ENCODE results near the gene LRRC3C.
A peak's percentile ranks its signal among the peaks of the same experiment; 100 is the strongest.

Gene LRRC3C

DNA sequence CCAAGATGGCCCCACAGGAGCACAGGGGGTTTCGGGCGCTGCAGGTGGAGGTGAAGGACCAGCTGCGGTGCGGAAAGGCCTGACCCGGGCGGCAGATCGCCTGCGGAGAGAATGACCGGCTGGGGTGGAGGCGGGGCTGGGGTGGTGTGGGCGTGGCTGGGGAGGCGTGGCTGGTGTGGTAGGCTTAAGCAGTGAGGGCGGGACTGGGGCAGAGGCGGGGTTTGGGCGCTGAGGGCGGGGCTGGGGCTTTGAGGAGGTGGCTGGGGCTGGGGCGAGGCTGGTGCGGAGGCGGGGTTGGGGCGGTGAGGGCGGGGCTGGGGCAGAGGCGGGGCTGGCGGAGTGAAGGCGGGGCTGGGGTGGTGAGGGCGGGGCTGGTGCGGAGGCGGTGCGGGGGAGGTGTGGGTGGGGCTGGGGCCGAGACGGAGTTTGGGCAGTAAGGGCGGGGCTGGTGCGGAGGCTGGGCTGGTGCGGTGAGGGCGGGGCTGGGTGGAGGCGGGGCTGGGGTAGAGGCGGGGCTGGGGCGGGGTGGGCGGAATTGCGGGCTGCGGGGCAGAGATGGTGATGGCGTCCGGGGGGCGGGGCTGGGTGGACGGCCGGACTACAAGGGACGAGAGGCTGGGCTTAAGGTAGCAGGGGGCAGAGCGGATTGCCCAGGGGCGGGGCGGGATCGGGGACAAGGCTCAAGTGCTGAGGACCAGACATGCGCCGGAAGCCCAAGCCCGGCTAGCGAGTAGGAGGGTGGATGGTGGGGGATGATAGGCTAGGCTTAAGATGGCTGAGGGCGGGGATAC lies 25.3 kb downstream of the LRRC3C start:
- Histone ChIP-seq H3K79me2 (ENCODE audit: insufficient read depth, low read length) (no peaks in the 10 kb centered on the region), H3K27ac (ENCODE audit: low read depth, low read length) (no peak overlapping the region), H3K4me3 (ENCODE audit: insufficient read depth, low read length, poor library complexity, severe bottlenecking) (peak overlapping the region; percentile 45), H3K27me3 (ENCODE audit: low read length) (no peaks in the 10 kb centered on the region), H3F3A (ENCODE audit: insufficient read depth) (no peaks in the 10 kb centered on the region; the same call in 1 of the 2 replicates), H3K9me2 (replicated peaks; ENCODE audit: insufficient read depth, low read length) (no peaks in the 10 kb centered on the region), H3K4me2 (ENCODE audit: low read depth, low read length, poor library complexity, severe bottlenecking) (peak overlapping the region; percentile 61), H4K20me1 (ENCODE audit: low read depth, low read length) (no peaks in the 10 kb centered on the region), H2AFZ (ENCODE audit: low read depth, low read length, severe bottlenecking) (peak overlapping the region; percentile 52), H3K9me3 (ENCODE audit: insufficient read depth, low read length) (no peaks in the 10 kb centered on the region), H3K9ac (ENCODE audit: low read length) (peak overlapping the region; percentile 37), H3K36me3 (ENCODE audit: low read length) (no peaks in the 10 kb centered on the region)
- no peak for TF ChIP-seq EZH2phosphoT487 (conservative IDR thresholded peaks at IDR 0.05; ENCODE audit: low read length)
- TF ChIP-seq CTCF (IDR thresholded peaks at IDR 0.05; ENCODE audit: insufficient read depth, low read length, poor library complexity, severe bottlenecking): no peak

DNA sequence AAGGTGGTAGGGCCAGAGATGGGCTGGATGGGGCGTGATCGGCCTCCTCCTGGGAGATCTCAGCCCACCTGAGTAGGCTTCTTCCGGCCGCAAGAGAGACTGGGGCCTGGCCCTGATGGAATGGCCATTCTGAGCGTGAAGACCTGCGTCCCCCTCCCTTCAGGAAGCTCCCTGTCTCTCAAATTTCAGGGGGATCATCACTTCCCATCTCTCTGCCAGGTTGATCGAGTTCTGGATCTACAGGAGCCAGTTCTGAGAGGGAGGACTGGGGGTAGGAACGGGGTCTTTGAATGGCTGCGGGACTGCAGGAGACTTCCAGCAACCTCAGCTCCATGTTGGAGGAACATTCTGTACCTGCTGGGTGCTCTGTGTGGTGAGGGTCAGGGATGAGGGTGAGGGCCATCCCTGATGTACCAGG lies 25.9 kb downstream of the LRRC3C start:
- H4K20me1 ChIP-seq (ENCODE audit: low read depth, low read length): no peaks in the 10 kb centered on the region
- H2AFZ ChIP-seq (ENCODE audit: low read depth, low read length, severe bottlenecking): peak overlapping the region; percentile 52
- H3K4me2 ChIP-seq (ENCODE audit: low read depth, low read length, poor library complexity, severe bottlenecking): peak overlapping the region; percentile 61
- H3K27ac ChIP-seq (ENCODE audit: low read depth, low read length): no peak overlapping the region
- H3F3A ChIP-seq (ENCODE audit: insufficient read depth): no peaks in the 10 kb centered on the region; the same call in 1 of the 2 replicates
- no peaks in the 10 kb centered on the region for H3K79me2 ChIP-seq (ENCODE audit: insufficient read depth, low read length)
- no peak for TF ChIP-seq CTCF (IDR thresholded peaks at IDR 0.05; ENCODE audit: insufficient read depth, low read length, poor library complexity, severe bottlenecking)
- peak overlapping the region; percentile 37 for H3K9ac ChIP-seq (ENCODE audit: low read length)
- H3K9me3 ChIP-seq (ENCODE audit: insufficient read depth, low read length): no peaks in the 10 kb centered on the region
- H3K27me3 ChIP-seq (ENCODE audit: low read length): no peaks in the 10 kb centered on the region
- peak overlapping the region; percentile 45 for H3K4me3 ChIP-seq (ENCODE audit: insufficient read depth, low read length, poor library complexity, severe bottlenecking)
- H3K36me3 ChIP-seq (ENCODE audit: low read length): no peaks in the 10 kb centered on the region
- H3K9me2 ChIP-seq (replicated peaks; ENCODE audit: insufficient read depth, low read length): no peaks in the 10 kb centered on the region

GRCh38 chr17:39954876-39955275 lies 27.3 kb downstream of the LRRC3C start:
- Histone ChIP-seq H3K27me3 (ENCODE audit: low read length) (no peaks in the 10 kb centered on the region), H3K9me3 (ENCODE audit: insufficient read depth, low read length) (no peaks in the 10 kb centered on the region), H3K27ac (ENCODE audit: low read depth, low read length) (no peak overlapping the region), H2AFZ (ENCODE audit: low read depth, low read length, severe bottlenecking) (no peak overlapping the region), H3K9ac (ENCODE audit: low read length) (no peak overlapping the region), H3K9me2 (replicated peaks; ENCODE audit: insufficient read depth, low read length) (no peaks in the 10 kb centered on the region), H3K4me2 (ENCODE audit: low read depth, low read length, poor library complexity, severe bottlenecking) (no peak overlapping the region), H3F3A (ENCODE audit: insufficient read depth) (no peaks in the 10 kb centered on the region; the same call in 1 of the 2 replicates), H3K79me2 (ENCODE audit: insufficient read depth, low read length) (no peaks in the 10 kb centered on the region), H3K36me3 (ENCODE audit: low read length) (no peaks in the 10 kb centered on the region), H3K4me3 (ENCODE audit: insufficient read depth, low read length, poor library complexity, severe bottlenecking) (no peak overlapping the region), H4K20me1 (ENCODE audit: low read depth, low read length) (no peaks in the 10 kb centered on the region)
- TF ChIP-seq CTCF (IDR thresholded peaks at IDR 0.05; ENCODE audit: insufficient read depth, low read length, poor library complexity, severe bottlenecking) (no peak), EZH2phosphoT487 (conservative IDR thresholded peaks at IDR 0.05; ENCODE audit: low read length) (no peak)

Measured in SU-DHL-6 (cell line).